Measurements from ENCODE around the gene KLKB1. TPM values are rescaled to one million over a fixed set of nuclear protein-coding genes. Genes with fewer than 3 reads are reported as not detected.

The KLKB1 gene
- total RNA-seq, 1 experiment from 2014 or later, result not detected

DNA sequence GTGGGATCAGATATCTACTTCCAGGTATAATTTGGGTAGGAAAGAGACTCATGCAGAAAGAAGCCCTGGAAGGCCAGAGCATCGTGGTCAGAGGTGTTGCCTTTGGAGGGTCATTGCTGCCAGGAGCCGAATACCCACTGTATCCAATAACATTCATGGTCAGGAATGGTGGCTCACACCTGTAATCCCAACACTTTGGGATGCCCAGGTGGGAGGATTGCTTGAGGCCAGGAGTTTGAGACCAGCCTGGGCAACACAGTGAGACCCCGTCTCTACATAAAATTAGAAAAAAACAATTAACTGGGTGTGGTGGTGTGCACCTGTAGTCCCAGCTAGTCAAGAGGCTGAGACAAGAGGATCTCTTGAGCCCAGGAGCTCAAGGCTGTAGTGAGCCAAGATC, 27.8 kb downstream of the KLKB1 start:
- POLR2A ChIA-PET, result no interaction called here
- H3K4me3 Mint-ChIP-seq (ENCODE audit: unreplicated experiment), result no peak overlapping the region
- TF ChIP-seq, protein P1, sequence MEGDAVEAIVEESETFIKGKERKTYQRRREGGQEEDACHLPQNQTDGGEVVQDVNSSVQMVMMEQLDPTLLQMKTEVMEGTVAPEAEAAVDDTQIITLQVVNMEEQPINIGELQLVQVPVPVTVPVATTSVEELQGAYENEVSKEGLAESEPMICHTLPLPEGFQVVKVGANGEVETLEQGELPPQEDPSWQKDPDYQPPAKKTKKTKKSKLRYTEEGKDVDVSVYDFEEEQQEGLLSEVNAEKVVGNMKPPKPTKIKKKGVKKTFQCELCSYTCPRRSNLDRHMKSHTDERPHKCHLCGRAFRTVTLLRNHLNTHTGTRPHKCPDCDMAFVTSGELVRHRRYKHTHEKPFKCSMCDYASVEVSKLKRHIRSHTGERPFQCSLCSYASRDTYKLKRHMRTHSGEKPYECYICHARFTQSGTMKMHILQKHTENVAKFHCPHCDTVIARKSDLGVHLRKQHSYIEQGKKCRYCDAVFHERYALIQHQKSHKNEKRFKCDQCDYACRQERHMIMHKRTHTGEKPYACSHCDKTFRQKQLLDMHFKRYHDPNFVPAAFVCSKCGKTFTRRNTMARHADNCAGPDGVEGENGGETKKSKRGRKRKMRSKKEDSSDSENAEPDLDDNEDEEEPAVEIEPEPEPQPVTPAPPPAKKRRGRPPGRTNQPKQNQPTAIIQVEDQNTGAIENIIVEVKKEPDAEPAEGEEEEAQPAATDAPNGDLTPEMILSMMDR (IDR thresholded peaks at IDR 0.05; ENCODE audit: insufficient read depth in 1 of 2, low read depth in 1 of 2, low read length in 1 of 2, severe bottlenecking in 1 of 2, unreplicated experiment in 1 of 2), result no peak
- H3K36me3 ChIP-seq (ENCODE audit: control insufficient read depth, insufficient read depth, low read length), result no peaks in the 10 kb centered on the region
- CTCF ChIA-PET, result no interaction called here
- H3K4me1 ChIP-seq, result no peaks in the 10 kb centered on the region
- no peaks in the 10 kb centered on the region for H3K27me3 ChIP-seq (replicated peaks; ENCODE audit: control insufficient read depth, insufficient read depth, low read length)
- H3K27ac Mint-ChIP-seq (ENCODE audit: unreplicated experiment), result no peak overlapping the region
- intact Hi-C loops (cut with micrococcal nuclease; ENCODE audit: unreplicated experiment), result no loop called here
- H3K4me3 ChIP-seq (ENCODE audit: low read depth, low read length), result no peak overlapping the region
- H3K36me3 Mint-ChIP-seq (ENCODE audit: insufficient read depth, unreplicated experiment), result no peaks in the 10 kb centered on the region
- no peaks in the 10 kb centered on the region for H3K9me3 Mint-ChIP-seq (ENCODE audit: unreplicated experiment)
- H3K4me1 Mint-ChIP-seq (ENCODE audit: low read depth, unreplicated experiment), result no peaks in the 10 kb centered on the region
- no peak for DNase-seq
- H3K9me3 ChIP-seq, result no peaks in the 10 kb centered on the region
- no TSS peak for BruUV-seq (replicated peaks)
- H3K27me3 Mint-ChIP-seq (ENCODE audit: insufficient read depth, unreplicated experiment), result peaks cover 11% of the 10 kb centered on the region

DNA sequence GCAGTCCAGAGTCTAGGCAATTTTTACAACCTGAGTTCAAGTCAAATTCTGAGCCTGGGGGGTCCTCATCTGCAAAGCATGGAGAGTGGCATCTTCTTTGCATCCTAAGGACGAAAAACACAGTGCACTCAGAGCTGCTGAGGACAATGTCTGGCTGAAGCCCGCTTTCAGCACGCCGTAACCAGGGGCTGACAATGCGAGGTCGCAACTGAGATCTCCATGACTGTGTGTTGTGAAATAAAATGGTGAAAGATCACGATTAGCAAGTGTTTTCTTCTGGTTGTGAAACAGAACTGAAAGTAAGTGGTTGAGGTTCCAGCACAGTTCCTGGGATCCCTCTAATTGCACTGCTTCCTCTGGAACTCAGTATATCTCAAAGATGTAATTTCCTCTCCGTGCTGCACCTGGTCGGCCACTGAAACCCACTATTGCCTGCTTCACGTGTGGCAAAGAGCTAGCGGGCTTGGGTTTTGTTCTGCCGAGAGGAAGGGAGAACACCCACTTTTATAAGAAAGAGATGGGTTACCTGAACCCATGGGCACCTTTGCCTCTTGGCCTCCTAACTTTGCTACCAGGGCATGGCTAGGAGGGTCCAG, 31.0 kb downstream of the KLKB1 start:
- BruUV-seq (replicated peaks), result no TSS peak
- Histone ChIP-seq H3K4me3 (ENCODE audit: low read depth, low read length) (no peak overlapping the region), H3K4me1 (no peaks in the 10 kb centered on the region), H3K9me3 (no peaks in the 10 kb centered on the region), H3K36me3 (ENCODE audit: control insufficient read depth, insufficient read depth, low read length) (no peaks in the 10 kb centered on the region), H3K27me3 (replicated peaks; ENCODE audit: control insufficient read depth, insufficient read depth, low read length) (no peaks in the 10 kb centered on the region)
- TF ChIP-seq, protein P1 (IDR thresholded peaks at IDR 0.05; ENCODE audit: insufficient read depth in 1 of 2, low read depth in 1 of 2, low read length in 1 of 2, severe bottlenecking in 1 of 2, unreplicated experiment in 1 of 2), result no peak
- CTCF ChIA-PET, result no interaction called here
- intact Hi-C loops (cut with micrococcal nuclease; ENCODE audit: unreplicated experiment), result no loop called here
- no peaks in the 10 kb centered on the region for H3K4me1 Mint-ChIP-seq (ENCODE audit: low read depth, unreplicated experiment)
- H3K27ac Mint-ChIP-seq (ENCODE audit: unreplicated experiment), result no peak overlapping the region
- H3K36me3 Mint-ChIP-seq (ENCODE audit: insufficient read depth, unreplicated experiment), result no peaks in the 10 kb centered on the region
- H3K27me3 Mint-ChIP-seq (ENCODE audit: insufficient read depth, unreplicated experiment), result peaks cover 6% of the 10 kb centered on the region
- no peak overlapping the region for H3K4me3 Mint-ChIP-seq (ENCODE audit: unreplicated experiment)
- no peak for DNase-seq
- H3K9me3 Mint-ChIP-seq (ENCODE audit: unreplicated experiment), result no peaks in the 10 kb centered on the region
- POLR2A ChIA-PET, result no interaction called here

DNA sequence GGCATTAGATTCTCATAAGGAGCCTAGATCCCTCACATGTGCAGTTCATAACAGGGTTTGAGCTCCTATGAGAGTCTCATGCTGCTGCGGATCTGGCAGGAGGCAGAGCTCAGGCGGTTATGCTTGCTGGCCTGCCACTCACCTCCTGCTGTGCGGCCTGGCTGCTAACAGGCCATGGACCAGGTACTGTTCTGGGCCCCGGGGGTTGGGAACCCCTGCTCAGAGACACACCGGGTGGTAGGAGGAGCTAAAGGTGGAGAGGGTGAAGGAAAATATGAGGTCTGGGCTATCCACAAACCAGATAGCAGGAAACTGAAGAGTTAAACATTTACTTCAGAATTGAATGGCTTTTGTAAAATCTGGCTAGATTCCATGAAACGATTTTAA, 32.8 kb downstream of the KLKB1 start:
- no peaks in the 10 kb centered on the region for H3K4me1 ChIP-seq
- BruUV-seq (replicated peaks), result no TSS peak
- H3K36me3 ChIP-seq (ENCODE audit: control insufficient read depth, insufficient read depth, low read length), result no peaks in the 10 kb centered on the region
- H3K4me3 ChIP-seq (ENCODE audit: low read depth, low read length), result no peak overlapping the region
- Mint-ChIP-seq H3K4me3 (ENCODE audit: unreplicated experiment) (no peak overlapping the region), H3K36me3 (ENCODE audit: insufficient read depth, unreplicated experiment) (no peaks in the 10 kb centered on the region), H3K27ac (ENCODE audit: unreplicated experiment) (no peak overlapping the region), H3K4me1 (ENCODE audit: low read depth, unreplicated experiment) (no peaks in the 10 kb centered on the region), H3K27me3 (ENCODE audit: insufficient read depth, unreplicated experiment) (peaks cover 2% of the 10 kb centered on the region), H3K9me3 (ENCODE audit: unreplicated experiment) (no peaks in the 10 kb centered on the region)
- H3K27me3 ChIP-seq (replicated peaks; ENCODE audit: control insufficient read depth, insufficient read depth, low read length), result no peaks in the 10 kb centered on the region
- ChIA-PET CTCF (no interaction called here), POLR2A (no interaction called here)
- intact Hi-C loops (cut with micrococcal nuclease; ENCODE audit: unreplicated experiment), result no loop called here
- no peaks in the 10 kb centered on the region for H3K9me3 ChIP-seq
- TF ChIP-seq, protein P1 (IDR thresholded peaks at IDR 0.05; ENCODE audit: insufficient read depth in 1 of 2, low read depth in 1 of 2, low read length in 1 of 2, severe bottlenecking in 1 of 2, unreplicated experiment in 1 of 2), result no peak
- no peak for DNase-seq

Data from Caco-2 (cell line).